Smooth muscle cell (in vitro differentiated cells): ENCODE measurements around the gene TRIM44. TPM values are rescaled to one million over a fixed set of nuclear protein-coding genes. Genes with fewer than 3 reads are reported as not detected.

ENCODE experiments used
- DNase-seq: peaks from one replicate; lab custom pipeline; 2025; ENCODE audit not compliant: unreplicated experiment; lab: John Stamatoyannopoulos, UW
- H2AFZ ChIP-seq: fragments of 200-600 bp; sonication (generic); 2 replicates; pipeline ENCODE4 v1.6.0; 2016; ENCODE audit warnings: antibody characterized with exemption, low read depth, mild to moderate bottlenecking
- H3F3A ChIP-seq: fragments of 200-600 bp; sonication (generic); 2 replicates; pipeline ENCODE4 v1.6.0; 2017; ENCODE audit warnings: antibody characterized with exemption, low read depth
- H3K27ac ChIP-seq: fragments of 200-600 bp; sonication (generic); 2 replicates; pipeline ENCODE4 v1.5.1; 2016; ENCODE audit warnings: low read depth, mild to moderate bottlenecking
- H3K27me3 ChIP-seq: fragments of 200-600 bp; sonication (generic); 2 replicates; pipeline ENCODE4 v1.6.1; 2016; ENCODE audit warnings: low read depth, mild to moderate bottlenecking
- H3K36me3 ChIP-seq: fragments of 200-600 bp; sonication (generic); 2 replicates; pipeline ENCODE4 v1.5.1; 2016; ENCODE audit warnings: low read depth
- H3K4me1 ChIP-seq: fragments of 200-600 bp; sonication (generic); 2 replicates; pipeline ENCODE4 v1.5.1; 2016; ENCODE audit warnings: low read depth
- H3K4me2 ChIP-seq: fragments of 200-600 bp; sonication (generic); 2 replicates; pipeline ENCODE4 v1.6.0; 2016; ENCODE audit warnings: mild to moderate bottlenecking
- H3K4me3 ChIP-seq: fragments of 200-600 bp; sonication (generic); 2 replicates; pipeline ENCODE4 v1.5.1; 2016; ENCODE audit warnings: mild to moderate bottlenecking
- H3K79me2 ChIP-seq: fragments of 200-600 bp; sonication (generic); 2 replicates; pipeline ENCODE4 v1.6.0; 2016; ENCODE audit warnings: low read depth, mild to moderate bottlenecking
- H3K9ac ChIP-seq: fragments of 200-600 bp; sonication (generic); 2 replicates; pipeline ENCODE4 v1.6.0; 2016; ENCODE audit warnings: low read depth
- H3K9me3 ChIP-seq: fragments of 200-600 bp; sonication (generic); replicated peaks from 2 replicates; pipeline ENCODE4 v1.5.1; 2016; ENCODE audit warnings: low read depth
- H4K20me1 ChIP-seq: fragments of 200-600 bp; sonication (generic); 2 replicates; pipeline ENCODE4 v1.6.0; 2016; ENCODE audit warnings: low read depth
- WGBS: methylation state at CpG from one replicate; pipeline ENCODE4 v1.1.7; 2016; ENCODE audit warnings: low lambda C conversion rate; 5-methylcytosine and 5-hydroxymethylcytosine counted together
- polyA plus RNA-seq: library from polyadenylated mRNA; unstranded; fragments of >200 nt; fragmentation: Nextera tagmentation; extraction: Ambion mirVana; gene quantifications from 2 replicates; pipeline ENCODE4 v1.2.1, GENCODE V29; 2016
- total RNA-seq: library from RNA; depleted of rRNA; stranded (reverse); fragments of >200 nt; gene quantifications from 2 replicates; pipeline ENCODE4 v1.2.3, GENCODE V29; 2014
- TF ChIP-seq, protein P1 (sequence below): fragments of 200-600 bp; sonication (generic); IDR thresholded peaks from 2 replicates; pipeline ENCODE4 v1.5.1; 2017; ENCODE audit warnings: borderline replicate concordance, mild to moderate bottlenecking, antibody characterized with exemption; ENCODE audit not compliant: insufficient read depth, poor library complexity, severe bottlenecking

TRIM44 gene
- total and polyA plus RNA-seq, 2 experiments from 2014 or later: 20.9 to 32.9 TPM

- no peak for DNase-seq
- Histone ChIP-seq H3K4me1 (peaks cover 6% of the 10 kb centered on the region), H3K27me3 (no peaks in the 10 kb centered on the region), H3K27ac (no peak overlapping the region), H3K9me3 (no peaks in the 10 kb centered on the region), H3F3A (peaks cover under 1% of the 10 kb centered on the region), H3K9ac (no peak overlapping the region), H3K4me3 (no peak overlapping the region), H4K20me1 (peaks cover 32% of the 10 kb centered on the region), H3K79me2 (peaks cover 4% of the 10 kb centered on the region), H2AFZ (no peak overlapping the region), H3K36me3 (no peaks in the 10 kb centered on the region), H3K4me2 (no peak overlapping the region)
- TF ChIP-seq, protein P1, sequence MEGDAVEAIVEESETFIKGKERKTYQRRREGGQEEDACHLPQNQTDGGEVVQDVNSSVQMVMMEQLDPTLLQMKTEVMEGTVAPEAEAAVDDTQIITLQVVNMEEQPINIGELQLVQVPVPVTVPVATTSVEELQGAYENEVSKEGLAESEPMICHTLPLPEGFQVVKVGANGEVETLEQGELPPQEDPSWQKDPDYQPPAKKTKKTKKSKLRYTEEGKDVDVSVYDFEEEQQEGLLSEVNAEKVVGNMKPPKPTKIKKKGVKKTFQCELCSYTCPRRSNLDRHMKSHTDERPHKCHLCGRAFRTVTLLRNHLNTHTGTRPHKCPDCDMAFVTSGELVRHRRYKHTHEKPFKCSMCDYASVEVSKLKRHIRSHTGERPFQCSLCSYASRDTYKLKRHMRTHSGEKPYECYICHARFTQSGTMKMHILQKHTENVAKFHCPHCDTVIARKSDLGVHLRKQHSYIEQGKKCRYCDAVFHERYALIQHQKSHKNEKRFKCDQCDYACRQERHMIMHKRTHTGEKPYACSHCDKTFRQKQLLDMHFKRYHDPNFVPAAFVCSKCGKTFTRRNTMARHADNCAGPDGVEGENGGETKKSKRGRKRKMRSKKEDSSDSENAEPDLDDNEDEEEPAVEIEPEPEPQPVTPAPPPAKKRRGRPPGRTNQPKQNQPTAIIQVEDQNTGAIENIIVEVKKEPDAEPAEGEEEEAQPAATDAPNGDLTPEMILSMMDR: no peak
- 82% methylated on average over 5 of the region's 5 CpGs for WGBS
Observed at GRCh38 chr11:35800970-35801953, 138.7 kb downstream of the TRIM44 start.

DNA sequence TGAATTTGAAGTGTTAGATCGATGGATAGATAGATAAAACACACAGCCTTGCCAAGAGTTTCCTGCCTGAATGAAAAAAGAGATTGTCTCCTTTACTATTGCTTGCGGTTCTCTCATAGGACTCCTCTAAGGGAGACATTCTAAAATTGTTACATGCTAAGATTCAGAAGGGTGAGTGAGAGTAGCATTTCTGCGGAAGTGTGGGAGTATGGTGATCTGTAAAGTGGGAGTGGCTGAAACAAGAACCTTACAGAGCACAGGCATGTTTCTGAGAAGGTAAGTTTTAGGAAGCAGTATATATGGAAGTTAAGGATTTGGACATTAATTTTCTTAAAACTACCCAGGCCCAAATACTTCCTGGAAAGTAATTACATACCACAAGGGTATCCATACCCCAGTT, 139.6 kb downstream of the TRIM44 start:
- no peak overlapping the region for H3K9ac ChIP-seq
- peaks cover 26% of the 10 kb centered on the region for H4K20me1 ChIP-seq
- DNase-seq: no peak
- no peak overlapping the region for H3K4me2 ChIP-seq
- no peaks in the 10 kb centered on the region for H3K36me3 ChIP-seq
- H3K4me3 ChIP-seq: no peak overlapping the region
- no peak overlapping the region for H2AFZ ChIP-seq
- H3K9me3 ChIP-seq: no peaks in the 10 kb centered on the region
- H3K27ac ChIP-seq: no peak overlapping the region
- peaks cover 4% of the 10 kb centered on the region for H3K79me2 ChIP-seq
- TF ChIP-seq, protein P1: no peak
- 94% methylated on average over 3 of the region's 3 CpGs for WGBS
- no peaks in the 10 kb centered on the region for H3F3A ChIP-seq
- H3K27me3 ChIP-seq: no peaks in the 10 kb centered on the region
- H3K4me1 ChIP-seq: no peaks in the 10 kb centered on the region

DNA sequence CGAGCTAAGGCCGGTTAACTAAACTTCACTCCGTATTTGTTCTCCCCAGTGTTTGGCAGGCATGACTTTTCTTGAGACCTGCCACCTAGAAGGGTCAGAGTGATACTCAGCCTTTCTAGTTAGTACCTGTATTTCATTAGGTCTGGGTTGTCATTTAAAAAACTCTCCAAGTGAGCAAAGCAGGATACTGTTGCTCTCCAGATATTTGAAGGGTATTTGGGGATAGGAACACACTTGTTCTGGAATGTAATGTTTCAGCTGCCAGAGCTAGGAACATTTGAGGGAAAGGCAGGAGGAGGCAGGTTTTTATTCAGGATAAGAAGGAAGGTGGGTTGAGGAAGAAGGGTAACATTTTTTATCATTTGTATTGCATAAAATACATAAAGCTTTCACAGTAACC, 140.1 kb downstream of the TRIM44 start:
- H3K27me3 ChIP-seq: no peaks in the 10 kb centered on the region
- H4K20me1 ChIP-seq: peaks cover 28% of the 10 kb centered on the region
- no peak overlapping the region for H3K4me3 ChIP-seq
- H3K4me2 ChIP-seq: no peak overlapping the region
- H2AFZ ChIP-seq: no peak overlapping the region
- no peak for DNase-seq
- no peaks in the 10 kb centered on the region for H3K4me1 ChIP-seq
- H3K27ac ChIP-seq: no peak overlapping the region
- H3F3A ChIP-seq: no peaks in the 10 kb centered on the region
- WGBS: 92% methylated on average over 3 of the region's 3 CpGs
- H3K9ac ChIP-seq: no peak overlapping the region
- peaks cover 4% of the 10 kb centered on the region for H3K79me2 ChIP-seq
- H3K9me3 ChIP-seq: no peaks in the 10 kb centered on the region
- H3K36me3 ChIP-seq: no peaks in the 10 kb centered on the region
- TF ChIP-seq, protein P1: no peak
